Adrenal gland (tissue), 12 donors: ENCODE measurements around the gene ITPRIP. TPM values are rescaled to one million over a fixed set of nuclear protein-coding genes. Genes with fewer than 3 reads are reported as not detected.
A peak's percentile ranks its signal among the peaks of the same experiment; 100 is the strongest.

Experiments
- DNase-seq, 7 donors: peaks; one replicate each; pipeline ENCODE4 v3.0.0-alpha.2; 2019 to 2020
- H3K27ac ChIP-seq, 5 donors: fragments of 200-600 bp; sonication (generic) in 4 of 5; 1 replicate in 3 of 5; 2 replicates in 2 of 5; pipeline versions ENCODE4 v1.5.1 to v1.8.0; 2016 to 2020; ENCODE audit warnings: mild to moderate bottlenecking in 1 of 5
- H3K27me3 ChIP-seq: fragments of 200-600 bp; 2 replicates; pipeline ENCODE4 v1.8.0; 2021
- H3K36me3 ChIP-seq, 2 donors: fragments of 200-600 bp; replicated peaks in 1 of 2; 1 replicate in 1 of 2; 2 replicates in 1 of 2; pipeline versions ENCODE4 v1.5.1 to v1.8.0; 2018 to 2022
- H3K4me1 ChIP-seq, 2 donors: fragments of 200-600 bp; replicated peaks in 1 of 2; 1 replicate in 1 of 2; 2 replicates in 1 of 2; pipeline versions ENCODE4 v1.5.1 to v1.8.0; 2018 to 2021
- H3K4me3 ChIP-seq, 4 donors: fragments of 200-600 bp; sonication (generic) in 3 of 4; one replicate each; pipeline ENCODE4 v1.5.1; 2016 to 2018
- H3K9me3 ChIP-seq, 3 donors: fragments of 200-600 bp; sonication (generic) in 1 of 3; replicated peaks in 1 of 3; 1 replicate in 2 of 3; 2 replicates in 1 of 3; pipeline versions ENCODE4 v1.5.1 to v1.8.0; 2016 to 2021
- CTCF ChIP-seq, 6 experiments: fragments of 450-650 bp in 4 of 6; fragments of 200-600 bp in 2 of 6; sonication (generic) in 1 of 6; IDR thresholded peaks; 1 replicate in 5 of 6; 2 replicates in 1 of 6; pipeline versions ENCODE4 v1.5.1 to v1.8.0; 2016 to 2021; ENCODE audit warnings: antibody characterized with exemption in 6 of 6, mild to moderate bottlenecking in 2 of 6, moderate library complexity in 1 of 6
- POLR2A ChIP-seq, 2 donors: fragments of 450-650 bp; IDR thresholded peaks; one replicate each; pipeline ENCODE4 v1.6.1; 2017; ENCODE audit warnings: antibody characterized with exemption in 2 of 2, mild to moderate bottlenecking in 2 of 2, moderate library complexity in 1 of 2
- WGBS, 4 donors: extraction: QIAGEN DNeasy Blood & Tissue Kit in 2 of 4; methylation state at CpG; one replicate each; pipeline versions ENCODE4 v1.1.5 to v1.1.7; 2013 to 2017; 5-methylcytosine and 5-hydroxymethylcytosine counted together
- intact Hi-C, 2 donors: fragments of 100-400 bp; cut with DNase I; formaldehyde crosslinking; loops; one replicate each; pipeline versions ENCODE4 v1.14.1 to v1.15.0; 2022 to 2023
- polyA plus RNA-seq, 3 donors: library from polyadenylated mRNA; stranded (reverse); fragments of 200-250 nt in 2 of 3; fragments of 350-450 nt in 1 of 3; fragmentation: Illumina TruSeq in 1 of 3; extraction: RNeasy Lipid Tissue Mini Kit (QIAGEN cat#74804) in 1 of 3; gene quantifications; one replicate each; pipeline ENCODE4 v1.2.3, GENCODE V29; 2013 to 2014
- total RNA-seq, 9 donors: library from RNA; depleted of rRNA in 4 of 9; stranded (reverse); fragments of >200 nt in 4 of 9; fragments of 120-200 nt in 1 of 9; fragmentation: NEBNext Ultra II Directional in 1 of 9; extraction: Animal tissue kit (Norgen Biotek cat#: 25700) in 1 of 9; gene quantifications; one replicate each; pipeline versions ENCODE4 v1.1.0 to v1.2.4, GENCODE V29; 2013 to 2023
- donor health status: healthy with polysubstance abuse.
- donor health status: Bipolar disorder and iron deficiency.
- donor health status: DM: yes; HTN: yes; CAD: no.
- donor health status: DM: no; HTN: no; CAD: no.
- donor health status: DM: no; HTN: no; CAD: no.
- donor health status: DM: yes; HTN: yes; CAD: no.

Gene ITPRIP
- total and polyA plus RNA-seq, 12 donors: 4.2 to 27.0 (median 19.1) TPM

- DNase-seq: peak in 1 of 7 donors; percentile 43
- Histone ChIP-seq H3K4me3 (no peak overlapping the region), H3K4me1 (peaks cover 0 to 12% of the 10 kb centered on the region in 2 donors), H3K9me3 (no peaks in the 10 kb centered on the region), H3K27ac (peak overlapping the region in 3 of 5 donors; percentile 1 to 92 (median 92)), H3K36me3 (no peaks in the 10 kb centered on the region), H3K27me3 (no peaks in the 10 kb centered on the region)
- 66 to 86% (median 70%) methylated on average over 2 to 3 of the region's 3 CpGs for WGBS, 4 donors
- TF ChIP-seq POLR2A (IDR thresholded peaks at IDR 0.05): no peak
- no peak for TF ChIP-seq CTCF (IDR thresholded peaks at IDR 0.05)
- intact Hi-C loops: no loop called here
These were observed 36.2 kb downstream of the ITPRIP start for GRCh38 chr10:104301907-104302690.

GRCh38 chr10:104300736-104301292 lies 37.5 kb downstream of the ITPRIP start:
- peak in 6 of 7 donors; percentile 45 to 92 (median 48) for DNase-seq
- WGBS, 4 donors: 46 to 60% (median 54%) methylated on average over 3 to 7 of the region's 7 CpGs
- Histone ChIP-seq H3K36me3 (no peaks in the 10 kb centered on the region), H3K4me3 (no peak overlapping the region), H3K27me3 (no peaks in the 10 kb centered on the region), H3K4me1 (peaks cover 0 to 12% of the 10 kb centered on the region in 2 donors), H3K9me3 (no peaks in the 10 kb centered on the region), H3K27ac (peak overlapping the region; percentile 50 to 92 (median 74))
- TF ChIP-seq CTCF (IDR thresholded peaks at IDR 0.05) (no peak), POLR2A (IDR thresholded peaks at IDR 0.05) (no peak)
- intact Hi-C loops: no loop called here

- no peaks in the 10 kb centered on the region for H3K9me3 ChIP-seq
- H3K4me3 ChIP-seq: no peak overlapping the region
- no peaks in the 10 kb centered on the region for H3K27me3 ChIP-seq
- H3K36me3 ChIP-seq: no peaks in the 10 kb centered on the region
- TF ChIP-seq POLR2A (IDR thresholded peaks at IDR 0.05): no peak
- no peak for TF ChIP-seq CTCF (IDR thresholded peaks at IDR 0.05)
- 67 to 71% (median 67%) methylated on average over 11 to 12 of the region's 12 CpGs for WGBS, 4 donors
- H3K4me1 ChIP-seq: peaks cover 0 to 12% of the 10 kb centered on the region in 2 donors
- peak overlapping the region; percentile 51 to 92 (median 74) for H3K27ac ChIP-seq
- DNase-seq: peak; percentile 33 to 86 (median 59)
- intact Hi-C loops: no loop called here
These were observed 38.1 kb downstream of the ITPRIP start for GRCh38 chr10:104300002-104300735.
